ENCODE measurements around the gene A3GALT2. TPM values are rescaled to one million over a fixed set of nuclear protein-coding genes. Genes with fewer than 3 reads are reported as not detected.

The A3GALT2 gene
- total RNA-seq, 3 donors from 2014 or later, result not detected

- intact Hi-C loops (cut with DNase I, micrococcal nuclease), result no loop called here
- ATAC-seq (no peak), DNase-seq (no peak)
- no peak for TF ChIP-seq CTCF (IDR thresholded peaks at IDR 0.05)
- no peaks in the 10 kb centered on the region for H3K9me3 ChIP-seq
- H3K4me1 ChIP-seq (ENCODE audit: low read depth), result no peaks in the 10 kb centered on the region
- H3K4me3 ChIP-seq, result no peak overlapping the region
- no peaks in the 10 kb centered on the region for H3K36me3 ChIP-seq (ENCODE audit: low read depth)
Measured at GRCh38 chr1:33301273-33301984, 19.5 kb downstream of the A3GALT2 start.

DNA sequence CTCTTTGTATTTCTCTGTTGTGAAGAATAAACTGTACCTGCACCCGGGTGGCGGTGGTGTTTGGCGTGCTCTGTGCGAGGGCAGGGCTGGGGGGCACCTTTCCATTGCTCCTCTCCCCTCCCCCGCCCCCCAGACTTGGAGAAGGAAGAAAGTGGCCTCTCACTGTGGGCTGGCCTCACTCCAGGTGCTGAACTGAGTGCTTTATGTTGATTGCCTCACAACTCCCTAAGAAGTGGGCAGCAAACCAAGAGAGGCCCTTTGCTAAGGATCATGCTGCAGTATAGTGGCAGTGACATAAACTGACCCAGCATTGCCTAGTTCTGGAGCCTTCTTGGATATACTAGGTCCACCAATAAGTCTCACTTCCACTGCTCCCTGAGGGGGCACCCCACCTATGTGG is 20.2 kb downstream of the A3GALT2 start:
- no peak for TF ChIP-seq CTCF (IDR thresholded peaks at IDR 0.05)
- peak in 1 of 3 donors; percentile 43 for DNase-seq
- ATAC-seq, result no peak
- no peak overlapping the region for H3K4me3 ChIP-seq
- H3K4me1 ChIP-seq (ENCODE audit: low read depth), result no peaks in the 10 kb centered on the region
- no peaks in the 10 kb centered on the region for H3K9me3 ChIP-seq
- H3K36me3 ChIP-seq (ENCODE audit: low read depth), result no peaks in the 10 kb centered on the region
- intact Hi-C loops (cut with DNase I, micrococcal nuclease), result no loop called here

GRCh38 chr1:33299461-33300155 is 21.3 kb downstream of the A3GALT2 start:
- Histone ChIP-seq H3K36me3 (ENCODE audit: low read depth) (no peaks in the 10 kb centered on the region), H3K9me3 (no peaks in the 10 kb centered on the region), H3K4me3 (no peak overlapping the region), H3K4me1 (ENCODE audit: low read depth) (no peaks in the 10 kb centered on the region)
- intact Hi-C loops (cut with DNase I, micrococcal nuclease), result loop anchor here (5.0 kb wide), 2 partner anchors 68 to 173 kb away; partner anchors contain the start of gene ZSCAN20 (in 1 of the 2)
- no peak for TF ChIP-seq CTCF (IDR thresholded peaks at IDR 0.05)
- ATAC-seq, result no peak
- DNase-seq, result no peak

DNA sequence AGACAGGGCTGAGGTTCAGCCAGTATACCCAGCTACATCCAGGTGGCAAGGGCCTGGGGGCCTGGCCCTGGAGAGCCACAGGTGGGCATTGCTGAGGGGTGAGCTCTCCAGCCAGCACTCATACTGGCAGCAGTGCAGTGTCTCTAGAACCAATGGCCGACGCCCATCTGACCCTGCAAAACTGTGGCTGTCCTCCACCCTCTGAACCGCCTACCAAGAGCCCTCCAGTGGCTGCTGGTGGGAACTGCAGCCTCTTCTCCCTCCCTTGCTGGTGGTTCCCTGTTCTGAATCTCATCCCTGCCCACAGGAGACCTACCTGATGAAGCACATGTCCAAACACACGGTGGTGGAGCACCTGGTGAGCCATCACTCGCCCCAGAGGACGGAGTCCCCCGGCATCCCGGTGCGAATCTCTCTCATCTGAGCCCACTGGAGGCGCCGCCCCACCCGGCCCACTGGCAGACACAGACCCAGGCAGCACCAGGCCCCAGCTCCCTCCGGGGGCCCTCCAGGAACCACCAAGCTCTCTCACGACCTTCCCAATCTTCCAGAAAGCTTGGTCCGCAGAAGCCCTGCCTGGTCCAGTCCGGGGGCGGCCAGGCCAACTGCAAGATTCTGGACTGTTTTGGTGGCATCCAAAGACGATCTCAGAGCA is 22.1 kb downstream of the A3GALT2 start:
- H3K4me3 ChIP-seq, result no peak overlapping the region
- intact Hi-C loops (cut with DNase I, micrococcal nuclease), result loop anchor here (5.0 kb wide), 2 partner anchors 69 to 174 kb away; partner anchors contain the start of gene ZSCAN20 (in 1 of the 2)
- H3K36me3 ChIP-seq (ENCODE audit: low read depth), result no peaks in the 10 kb centered on the region
- DNase-seq (peak; percentile 66 to 80 (median 80)), ATAC-seq (peak; percentile 83)
- peak; percentile 89 for TF ChIP-seq CTCF (IDR thresholded peaks at IDR 0.05)
- H3K9me3 ChIP-seq, result no peaks in the 10 kb centered on the region
- H3K4me1 ChIP-seq (ENCODE audit: low read depth), result no peaks in the 10 kb centered on the region

- no peak for DNase-seq
- no peaks in the 10 kb centered on the region for H3K4me1 ChIP-seq (ENCODE audit: low read depth)
- no peaks in the 10 kb centered on the region for H3K36me3 ChIP-seq (ENCODE audit: low read depth)
- TF ChIP-seq CTCF (IDR thresholded peaks at IDR 0.05), result no peak
- ATAC-seq, result no peak
- H3K9me3 ChIP-seq, result no peaks in the 10 kb centered on the region
- H3K4me3 ChIP-seq, result no peak overlapping the region
- intact Hi-C loops (cut with DNase I, micrococcal nuclease), result loop anchor here (5.0 kb wide), 2 partner anchors 69 to 174 kb away; partner anchors contain the start of gene ZSCAN20 (in 1 of the 2)
Measured at GRCh38 chr1:33297911-33298622, 22.8 kb downstream of the A3GALT2 start.

Measured in mucosa of descending colon (tissue), 3 donors.